HG02884 (cell line): Measurements from ENCODE around the gene GRK4.
"Not testable (repeated sequence)": the region's sequence is repeated elsewhere in the genome, so short reads cannot be mapped to it uniquely, and the experiment has no call there.

ENCODE experiments used
- ATAC-seq: cut with Tn5 transposase; IDR thresholded peaks from one replicate; pipeline ENCODE4 v1.9.1; 2021; ENCODE audit warnings: mild to moderate bottlenecking, moderate library complexity; ENCODE audit not compliant: unreplicated experiment

Gene GRK4

GRCh38 chr4:3036131-3036952 lies 73.0 kb downstream of the GRK4 start:
- ATAC-seq = no peak

- no peak for ATAC-seq
Measured at GRCh38 chr4:3037957-3038461, 74.6 kb downstream of the GRK4 start.

GRCh38 chr4:3039706-3040366 lies 76.5 kb downstream of the GRK4 start:
- ATAC-seq = no peak

GRCh38 chr4:3040452-3041191 lies 77.3 kb downstream of the GRK4 start:
- peak; percentile 45 for ATAC-seq

- ATAC-seq = no peak
Measured at GRCh38 chr4:3041192-3042142, 78.1 kb downstream of the GRK4 start.

GRCh38 chr4:3042226-3042625 lies 78.9 kb downstream of the GRK4 start:
- no peak for ATAC-seq

GRCh38 chr4:3043282-3044020 lies 80.1 kb downstream of the GRK4 start:
- no peak for ATAC-seq

- ATAC-seq = no peak
Measured at GRCh38 chr4:3044870-3045819, 81.8 kb downstream of the GRK4 start.

GRCh38 chr4:3046162-3046561 lies 82.8 kb downstream of the GRK4 start:
- ATAC-seq = no peak

GRCh38 chr4:3046623-3047022 lies 83.3 kb downstream of the GRK4 start:
- ATAC-seq = no peak

GRCh38 chr4:3047464-3048286 lies 84.3 kb downstream of the GRK4 start:
- peak; percentile 92 for ATAC-seq

GRCh38 chr4:3051141-3051897 lies 87.9 kb downstream of the GRK4 start:
- ATAC-seq = not testable (repeated sequence)

GRCh38 chr4:3054169-3054759 lies 90.9 kb downstream of the GRK4 start:
- ATAC-seq = no peak

GRCh38 chr4:3059943-3060342 lies 96.6 kb downstream of the GRK4 start:
- ATAC-seq = no peak

GRCh38 chr4:3060946-3061345 lies 97.6 kb downstream of the GRK4 start:
- ATAC-seq = no peak

GRCh38 chr4:3062471-3062870 lies 99.1 kb downstream of the GRK4 start:
- ATAC-seq = no peak

- ATAC-seq = no peak
Measured at GRCh38 chr4:3065551-3065950, 102.2 kb downstream of the GRK4 start.
